ENCODE measurements around the gene SBK3. TPM values are rescaled to one million over a fixed set of nuclear protein-coding genes. Genes with fewer than 3 reads are reported as not detected.
"Not testable (repeated sequence)": the region's sequence is repeated elsewhere in the genome, so short reads cannot be mapped to it uniquely, and the experiment has no call there.

The SBK3 gene
- polyA plus RNA-seq, 10 donors, result 0.12 to 0.49 (median 0.12) TPM; not detected in 7

GRCh38 chr19:55576746-55577145 lies 31.4 kb upstream of the SBK3 start:
- DNase-seq, result no peak

DNA sequence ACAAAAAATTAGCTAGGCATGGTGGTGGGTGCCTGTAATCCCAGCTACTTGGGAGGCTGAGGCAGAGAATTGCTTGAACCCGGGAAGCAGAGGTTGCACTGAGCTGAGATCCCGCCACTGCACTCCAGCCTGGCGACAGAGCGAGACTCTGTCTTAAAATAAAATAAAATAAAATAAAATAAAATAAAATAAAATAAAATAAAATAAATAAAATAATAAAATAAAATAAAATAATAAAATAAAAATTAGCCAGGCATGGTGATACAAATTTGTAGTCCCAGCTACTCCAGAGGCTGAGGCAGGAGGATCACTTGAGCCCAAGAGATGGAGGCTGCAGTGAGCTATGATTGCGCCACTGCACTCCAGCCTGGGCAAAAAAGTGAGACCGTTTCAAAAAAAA lies 28.6 kb upstream of the SBK3 start:
- not testable (repeated sequence) for DNase-seq

- not testable (repeated sequence) for DNase-seq
Measured at GRCh38 chr19:55569477-55569876, 24.1 kb upstream of the SBK3 start.

DNA sequence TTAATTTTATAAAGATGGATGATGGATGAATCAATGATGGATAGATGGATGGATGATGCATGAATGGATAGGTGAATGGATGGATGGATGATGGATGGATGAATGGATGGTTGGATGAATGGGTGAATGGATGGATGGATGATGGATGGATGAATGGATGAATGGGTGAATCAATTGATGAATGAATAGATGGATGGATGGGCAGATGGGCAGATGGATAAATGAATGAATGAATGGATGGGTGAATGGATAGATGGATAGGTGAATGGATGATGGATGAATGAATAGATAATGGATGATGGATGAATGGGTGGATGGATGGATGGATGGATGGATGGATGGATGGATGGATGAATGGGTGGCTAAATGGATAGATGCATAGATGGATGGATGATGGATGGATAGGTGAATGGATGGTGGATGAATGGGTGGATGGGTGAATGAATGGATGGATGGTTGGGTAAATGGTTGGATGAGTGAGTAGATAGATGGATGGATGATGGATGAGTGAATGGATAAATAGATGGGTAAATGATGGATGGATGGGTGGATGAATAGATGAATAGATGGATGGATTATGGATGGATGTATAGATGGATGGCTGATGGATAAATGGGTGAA lies 22.5 kb upstream of the SBK3 start:
- DNase-seq, result no peak

DNA sequence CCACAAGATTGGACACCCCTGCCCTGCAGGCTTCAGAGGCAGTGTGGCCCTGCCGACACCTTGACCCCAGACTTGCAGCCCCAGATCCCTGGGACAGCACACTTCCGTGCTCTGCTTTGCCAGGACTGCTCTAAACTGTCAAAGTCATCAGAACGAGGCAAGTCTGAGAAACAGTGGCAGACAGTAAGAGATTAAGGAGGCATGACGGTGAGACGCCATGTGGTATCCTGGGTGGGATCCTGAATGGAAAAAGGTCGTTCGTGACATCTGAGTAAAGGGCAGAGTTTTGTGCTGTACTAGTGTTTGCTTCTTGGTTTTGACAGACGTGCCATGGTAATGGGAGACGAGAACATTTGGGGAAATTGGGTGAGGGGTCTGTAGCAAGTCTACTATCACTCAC lies 21.5 kb upstream of the SBK3 start:
- DNase-seq, result no peak

DNA sequence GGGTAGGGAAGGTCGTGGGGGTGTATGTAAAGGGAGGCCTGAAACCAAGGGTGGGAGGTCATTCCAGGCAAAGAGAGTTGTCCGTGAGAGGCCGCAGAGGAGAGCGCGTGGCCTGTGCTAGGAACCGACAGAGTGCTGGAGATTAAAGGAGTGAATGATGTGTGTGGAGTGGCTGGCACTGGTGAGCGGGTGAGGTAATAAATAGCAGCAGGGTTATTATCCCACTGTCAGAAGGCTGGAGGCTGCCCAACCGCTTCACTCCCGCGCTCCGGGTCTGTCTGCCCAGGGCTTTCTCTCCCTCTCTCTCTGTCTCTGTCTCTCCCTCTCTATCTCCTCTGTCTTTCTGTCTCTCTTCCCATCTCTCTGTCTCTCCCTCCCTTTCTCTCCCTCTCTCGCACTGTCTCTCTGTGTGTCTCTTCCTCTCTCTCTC lies 17.9 kb upstream of the SBK3 start:
- DNase-seq, result peak in 1 of 3 donors; percentile 43

DNA sequence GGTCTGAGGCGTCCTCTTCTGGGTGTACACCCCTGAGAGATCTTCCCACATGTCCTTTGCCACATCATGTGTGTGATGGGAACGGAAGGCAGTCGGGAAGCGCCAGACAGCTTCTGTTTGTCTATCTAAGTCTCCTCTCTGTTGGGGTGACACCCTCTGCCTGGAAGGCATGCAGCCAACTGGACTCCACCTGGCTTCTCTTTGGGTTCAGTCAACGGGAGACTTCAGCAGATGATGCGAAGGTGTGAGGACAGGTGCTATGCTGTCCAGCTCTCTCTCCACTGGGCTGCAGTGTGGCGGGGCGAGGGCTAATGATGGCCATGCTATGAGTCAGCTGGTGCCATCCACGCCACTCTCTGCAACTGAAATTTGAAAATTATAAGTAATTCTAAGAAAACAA lies 14.3 kb upstream of the SBK3 start:
- DNase-seq, result no peak

- DNase-seq, result no peak
Measured at GRCh38 chr19:55554741-55555152, 9.4 kb upstream of the SBK3 start.

- DNase-seq, result no peak
Measured at GRCh38 chr19:55554302-55554701, 9.0 kb upstream of the SBK3 start.

- no peak for DNase-seq
Measured at GRCh38 chr19:55553217-55554182, 8.2 kb upstream of the SBK3 start.

DNA sequence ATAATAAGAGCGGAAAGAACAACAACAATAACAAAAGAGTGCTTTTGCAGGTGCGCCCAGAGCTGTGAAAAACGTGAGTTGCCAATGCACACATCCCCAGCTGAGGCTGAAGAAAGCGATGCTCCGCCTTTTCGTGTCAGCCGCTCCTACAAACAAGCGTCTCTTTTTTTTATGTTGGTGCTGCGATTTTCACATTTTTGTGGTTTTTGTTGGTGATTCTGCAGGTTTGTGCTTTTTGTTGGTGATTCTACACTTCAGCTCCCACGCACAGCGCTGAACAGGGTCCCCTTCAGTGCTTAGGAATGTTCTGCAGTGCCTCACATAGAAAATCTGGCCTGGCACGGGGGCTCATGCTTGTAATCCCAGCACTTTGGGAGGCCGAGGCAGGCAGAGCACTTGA lies 7.3 kb upstream of the SBK3 start:
- DNase-seq, result peak in 1 of 3 donors; percentile 67

GRCh38 chr19:55552206-55552605 lies 6.9 kb upstream of the SBK3 start:
- DNase-seq, result no peak

GRCh38 chr19:55550321-55550650 lies 4.9 kb upstream of the SBK3 start:
- no peak for DNase-seq

- DNase-seq, result peak in 1 of 3 donors; percentile 86
Measured at GRCh38 chr19:55549500-55550320, 4.4 kb upstream of the SBK3 start.

DNA sequence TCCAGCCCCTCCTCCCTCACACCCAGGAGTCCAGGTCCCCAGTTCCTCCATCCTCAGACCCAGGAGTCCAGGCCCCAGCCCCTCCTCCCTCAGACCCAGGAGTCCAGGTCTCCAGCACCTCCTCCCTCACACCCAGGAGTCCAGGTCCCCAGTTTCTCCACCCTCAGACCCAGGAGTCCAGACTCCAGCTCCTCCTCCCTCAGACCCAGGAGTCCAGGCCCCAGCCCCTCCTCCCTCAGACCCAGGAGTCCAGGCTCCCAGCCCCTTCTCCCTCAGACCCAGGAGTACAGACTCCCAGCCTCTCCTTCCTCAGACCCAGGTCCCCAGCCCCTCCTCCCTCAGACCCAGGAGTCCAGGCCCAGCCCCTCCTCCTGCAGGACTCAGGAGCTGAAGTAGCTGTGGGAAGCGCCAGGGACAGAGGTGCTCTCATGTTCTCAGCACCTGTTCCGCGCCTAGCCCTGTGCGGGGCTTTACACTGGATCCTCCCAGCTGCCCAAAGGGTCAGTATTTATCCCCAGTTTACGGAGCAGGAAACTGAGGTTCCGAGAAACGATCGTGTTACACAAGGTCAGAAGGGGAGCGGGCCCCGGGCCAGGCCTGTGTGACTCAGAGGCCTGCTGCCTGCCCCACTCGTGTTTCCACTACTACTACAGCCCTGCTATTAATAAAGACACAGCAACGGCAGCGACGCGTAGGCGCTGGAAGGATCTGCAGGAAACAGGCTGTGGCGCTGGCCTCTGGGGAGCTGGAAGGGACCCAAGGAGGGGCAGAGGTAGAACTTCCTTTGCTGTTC lies 1.7 kb upstream of the SBK3 start:
- DNase-seq, result peak in 1 of 3 donors; percentile 64

DNA sequence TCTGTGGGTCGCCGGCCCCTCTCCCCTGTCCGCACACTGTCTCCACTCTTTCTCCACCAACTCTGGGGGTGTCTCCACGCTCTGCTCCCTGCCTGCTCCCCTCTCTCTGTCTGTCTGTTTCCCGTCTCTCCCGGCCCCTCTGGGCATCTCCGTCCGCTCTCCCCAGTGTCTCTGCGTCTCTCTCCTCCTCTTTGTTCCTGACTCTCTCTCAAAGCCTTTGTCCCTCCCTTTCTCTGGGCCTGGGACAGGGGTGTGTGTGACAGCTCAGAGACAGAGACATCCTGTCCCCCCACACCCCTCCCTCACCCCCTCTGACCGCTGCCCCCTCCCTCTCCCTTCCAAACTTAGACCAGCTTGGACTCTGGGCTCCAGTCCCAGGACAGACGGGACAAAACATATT lies 668 bp upstream of the SBK3 start:
- DNase-seq, result no peak

DNA sequence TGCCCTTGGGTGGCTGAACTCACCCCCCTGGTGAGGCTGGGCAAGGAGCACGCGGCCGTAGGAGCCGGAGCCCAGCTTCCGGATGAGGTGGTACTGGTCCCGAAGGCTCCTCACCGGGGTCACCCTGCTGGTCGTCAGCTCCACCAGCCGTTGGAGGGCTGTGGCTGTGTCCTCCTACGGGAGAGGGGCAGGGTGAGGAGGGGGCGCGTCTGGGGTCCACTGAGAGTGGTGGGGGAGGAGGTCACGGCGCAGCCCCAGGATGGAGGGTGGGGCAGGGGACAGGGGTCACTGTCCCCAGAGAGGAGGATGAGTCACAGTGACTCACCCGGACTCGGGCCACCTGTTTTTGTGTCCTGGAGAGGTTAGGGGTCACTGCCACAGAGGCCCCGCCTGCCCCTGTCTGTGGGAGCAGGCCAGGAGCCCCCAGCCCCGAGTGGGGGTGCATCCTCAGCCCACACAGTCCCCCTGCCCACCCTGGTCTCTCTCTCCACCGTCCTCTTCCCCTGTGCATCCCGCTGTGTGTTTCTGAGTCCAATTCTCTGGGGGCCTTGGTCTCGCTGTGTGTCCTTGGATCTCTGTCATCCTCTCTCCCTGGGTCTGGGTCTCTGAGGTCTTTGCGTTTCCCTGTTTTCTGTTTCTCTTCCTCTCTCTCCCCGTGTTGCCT lies 435 bp downstream of the SBK3 start:
- no peak for DNase-seq

GRCh38 chr19:55544014-55544413 lies 1.3 kb downstream of the SBK3 start:
- no peak for DNase-seq

DNA sequence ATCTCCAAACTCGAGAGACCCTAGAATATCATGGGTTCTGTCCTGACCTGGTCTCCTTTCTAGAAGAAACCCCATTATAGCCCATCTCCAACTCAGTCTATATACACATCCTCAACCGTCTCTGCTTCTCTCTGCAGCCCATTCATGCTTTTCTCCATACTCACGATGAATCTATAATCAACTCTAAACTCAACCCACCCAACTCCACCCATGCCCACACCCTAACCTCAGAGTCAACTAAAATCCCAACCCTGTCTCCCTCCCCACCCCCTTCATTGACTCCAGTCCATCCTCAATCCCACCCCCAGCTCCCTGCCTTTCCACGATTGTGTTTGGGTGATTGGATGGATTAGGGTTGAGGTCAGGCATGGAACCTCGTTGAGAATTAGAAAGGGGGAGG lies 1.8 kb downstream of the SBK3 start:
- no peak for DNase-seq

DNA sequence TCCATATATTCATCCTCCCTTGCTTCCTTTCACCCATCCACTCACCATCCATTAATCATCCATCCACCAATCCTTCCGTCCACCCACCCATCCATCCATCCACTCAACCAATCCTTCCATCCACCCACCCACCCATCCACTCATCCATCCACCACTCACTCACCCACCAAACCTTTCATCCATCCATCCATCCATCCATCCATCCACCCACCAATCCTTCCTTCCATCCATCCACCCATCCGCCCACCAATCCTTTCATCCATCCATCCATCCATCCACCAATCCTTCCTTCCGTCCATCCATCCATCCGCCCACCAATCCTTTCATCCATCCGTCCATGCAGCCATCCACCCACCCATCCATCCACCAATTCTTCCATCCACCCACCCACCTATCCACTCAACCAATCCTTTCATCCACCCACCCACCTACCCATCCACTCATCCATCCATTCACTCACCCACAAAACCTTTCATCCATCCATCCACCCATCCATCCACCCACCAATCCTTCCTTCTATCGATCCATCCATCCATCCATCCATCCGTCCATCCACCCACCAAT lies 3.0 kb downstream of the SBK3 start:
- no peak for DNase-seq

GRCh38 chr19:55541091-55541490 lies 4.3 kb downstream of the SBK3 start:
- DNase-seq, result no peak
